Measurements from ENCODE around the gene STUB1. TPM values are rescaled to one million over a fixed set of nuclear protein-coding genes. Genes with fewer than 3 reads are reported as not detected.
"Not testable (repeated sequence)": the region's sequence is repeated elsewhere in the genome, so short reads cannot be mapped to it uniquely, and the experiment has no call there.

The STUB1 gene
- total RNA-seq, 1 donor from 2014 or later, result 124 TPM

DNA sequence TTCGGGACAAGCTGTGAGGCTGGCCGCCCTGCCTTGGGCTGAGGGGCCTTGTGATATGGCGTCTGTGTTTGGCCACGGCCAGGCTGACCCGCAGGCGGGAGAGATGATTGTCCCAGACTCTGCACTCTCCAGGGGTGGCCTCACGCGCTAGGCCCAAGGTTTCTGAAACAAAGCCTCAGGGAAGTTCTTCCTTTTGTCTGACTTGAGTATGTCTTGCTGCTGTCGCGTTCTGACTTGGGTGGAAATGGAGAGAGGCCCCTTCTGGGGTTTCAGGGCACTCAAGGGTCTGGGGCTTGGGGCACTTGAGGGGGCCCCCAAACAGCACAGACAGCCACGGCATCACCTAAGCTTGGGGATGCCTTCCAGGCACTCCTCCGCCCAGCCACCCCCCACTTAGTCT, 30.9 kb downstream of the STUB1 start:
- TF ChIP-seq, protein P1, sequence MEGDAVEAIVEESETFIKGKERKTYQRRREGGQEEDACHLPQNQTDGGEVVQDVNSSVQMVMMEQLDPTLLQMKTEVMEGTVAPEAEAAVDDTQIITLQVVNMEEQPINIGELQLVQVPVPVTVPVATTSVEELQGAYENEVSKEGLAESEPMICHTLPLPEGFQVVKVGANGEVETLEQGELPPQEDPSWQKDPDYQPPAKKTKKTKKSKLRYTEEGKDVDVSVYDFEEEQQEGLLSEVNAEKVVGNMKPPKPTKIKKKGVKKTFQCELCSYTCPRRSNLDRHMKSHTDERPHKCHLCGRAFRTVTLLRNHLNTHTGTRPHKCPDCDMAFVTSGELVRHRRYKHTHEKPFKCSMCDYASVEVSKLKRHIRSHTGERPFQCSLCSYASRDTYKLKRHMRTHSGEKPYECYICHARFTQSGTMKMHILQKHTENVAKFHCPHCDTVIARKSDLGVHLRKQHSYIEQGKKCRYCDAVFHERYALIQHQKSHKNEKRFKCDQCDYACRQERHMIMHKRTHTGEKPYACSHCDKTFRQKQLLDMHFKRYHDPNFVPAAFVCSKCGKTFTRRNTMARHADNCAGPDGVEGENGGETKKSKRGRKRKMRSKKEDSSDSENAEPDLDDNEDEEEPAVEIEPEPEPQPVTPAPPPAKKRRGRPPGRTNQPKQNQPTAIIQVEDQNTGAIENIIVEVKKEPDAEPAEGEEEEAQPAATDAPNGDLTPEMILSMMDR (IDR thresholded peaks at IDR 0.05), result no peak
- no peak for TF ChIP-seq POLR2A (IDR thresholded peaks at IDR 0.05)
- no peak for TF ChIP-seq POLR2AphosphoS5 (IDR thresholded peaks at IDR 0.05; ENCODE audit: insufficient read depth in 1 of 2, low read depth in 1 of 2)
- intact Hi-C loops (cut with DNase I), result loop anchor here (10.0 kb wide), 1 partner anchor 344 kb away; no protein-coding TSS in a partner anchor
- peaks cover 8% of the 10 kb centered on the region for H3K27me3 ChIP-seq
- H3K27ac ChIP-seq, result no peak overlapping the region
- H3K4me1 ChIP-seq, result peaks cover 20% of the 10 kb centered on the region
- H3K9me3 ChIP-seq, result no peaks in the 10 kb centered on the region
- no peak overlapping the region for H3K4me3 ChIP-seq
- no peaks in the 10 kb centered on the region for H3K36me3 ChIP-seq
- DNase-seq (ENCODE audit: extremely low spot score in 2 of 2), result no peak

DNA sequence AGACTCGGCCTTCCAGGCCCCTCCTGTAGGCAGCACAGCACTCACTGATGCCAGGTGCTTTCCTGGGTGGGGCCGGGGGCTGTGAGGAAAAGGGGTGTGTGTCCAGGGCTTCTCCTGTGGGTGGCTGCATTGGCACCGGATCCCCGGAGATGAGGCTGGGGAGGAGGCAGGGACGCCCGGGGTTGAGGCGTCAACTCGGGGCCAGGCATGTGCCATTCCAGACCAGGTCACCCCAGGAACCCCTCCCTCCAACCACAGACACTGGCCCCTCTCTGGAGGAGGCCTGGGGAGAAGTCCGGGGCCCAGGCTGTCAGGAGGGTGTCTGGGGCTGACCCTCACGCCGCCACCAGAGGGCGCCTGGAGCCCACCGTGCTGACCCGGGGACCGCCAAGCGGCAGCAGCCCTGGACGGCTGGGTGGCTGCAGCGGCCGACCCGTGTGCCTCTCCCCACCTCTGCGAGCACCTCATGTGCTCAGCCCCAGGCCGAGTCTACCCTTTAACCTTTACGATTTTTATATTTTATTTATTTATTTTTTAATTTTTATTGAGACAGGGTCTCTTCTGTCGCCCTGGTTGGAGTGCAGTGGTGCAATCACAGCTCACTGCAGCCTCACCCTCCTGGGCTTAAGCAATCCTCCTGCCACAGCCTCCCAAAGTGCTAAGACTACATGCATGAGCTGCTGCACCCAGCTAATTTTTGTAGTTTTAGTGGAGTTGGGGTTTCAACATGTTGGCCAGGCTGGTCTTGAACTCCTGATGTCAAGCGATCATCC, 31.5 kb downstream of the STUB1 start:
- peaks cover 3% of the 10 kb centered on the region for H3K27me3 ChIP-seq
- intact Hi-C loops (cut with DNase I), result loop anchor here (10.0 kb wide), 1 partner anchor 343 kb away; no protein-coding TSS in a partner anchor
- no peak overlapping the region for H3K27ac ChIP-seq
- no peak overlapping the region for H3K4me3 ChIP-seq
- no peaks in the 10 kb centered on the region for H3K9me3 ChIP-seq
- no peak for DNase-seq (ENCODE audit: extremely low spot score in 2 of 2)
- TF ChIP-seq POLR2AphosphoS5 (IDR thresholded peaks at IDR 0.05; ENCODE audit: insufficient read depth in 1 of 2, low read depth in 1 of 2), result no peak
- TF ChIP-seq, protein P1 (IDR thresholded peaks at IDR 0.05), result peak; percentile 82 to 93 (median 85)
- no peaks in the 10 kb centered on the region for H3K36me3 ChIP-seq
- H3K4me1 ChIP-seq, result peaks cover 19% of the 10 kb centered on the region

DNA sequence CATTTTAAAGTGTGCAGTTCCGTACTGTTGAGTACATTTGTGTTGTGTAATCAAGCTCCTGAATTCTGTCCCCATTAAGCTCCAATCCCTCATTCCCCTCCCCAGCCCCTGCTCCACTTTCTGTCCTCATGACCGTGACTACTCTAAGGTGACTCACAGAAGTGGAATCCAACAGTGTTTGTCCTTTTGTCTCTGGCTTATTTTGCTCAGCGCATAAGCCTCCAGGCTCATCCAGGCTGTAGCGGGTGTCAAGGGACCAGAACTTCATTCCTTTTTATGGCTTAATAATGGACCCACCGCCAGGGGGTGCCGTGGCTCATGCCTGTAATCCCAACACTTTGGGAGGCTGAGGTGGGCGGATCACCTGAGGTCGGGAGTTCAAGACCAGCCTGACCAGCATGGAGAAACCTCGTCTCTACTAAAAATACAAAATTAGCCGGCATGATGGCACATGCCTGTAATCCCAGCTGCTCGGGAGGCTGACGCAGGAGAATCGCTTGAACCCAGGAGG, 32.6 kb downstream of the STUB1 start:
- not testable (repeated sequence) for H3K4me3 ChIP-seq; H3K27ac ChIP-seq; DNase-seq (ENCODE audit: extremely low spot score in 2 of 2); H3K36me3 ChIP-seq; H3K27me3 ChIP-seq; H3K9me3 ChIP-seq
- TF ChIP-seq, protein P1 (IDR thresholded peaks at IDR 0.05), result peak in 1 of 3 experiments; percentile 9
- intact Hi-C loops (cut with DNase I), result loop anchor here (10.0 kb wide), 1 partner anchor 342 kb away; no protein-coding TSS in a partner anchor
- H3K4me1 ChIP-seq, result peaks cover 17% of the 10 kb centered on the region

DNA sequence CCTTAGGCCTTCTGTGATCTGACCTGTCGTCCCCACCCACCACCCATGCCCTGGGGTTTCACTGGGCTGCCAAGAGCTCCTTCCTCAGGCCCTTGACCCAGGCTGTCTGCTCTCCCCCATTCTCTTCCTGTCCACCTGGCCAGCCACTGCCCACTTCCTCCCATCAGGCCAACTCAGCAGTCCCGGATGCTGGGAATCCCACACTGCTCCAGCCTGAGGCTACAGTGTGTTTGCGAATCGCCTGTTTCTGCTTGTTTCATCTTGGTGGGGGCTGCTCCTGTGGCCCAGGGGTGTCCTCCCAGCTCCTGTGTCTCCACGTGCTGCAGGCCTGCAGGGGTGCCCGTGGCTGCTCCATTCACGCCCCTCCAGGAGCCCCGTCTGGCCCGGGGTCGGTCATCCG, 33.9 kb downstream of the STUB1 start:
- intact Hi-C loops (cut with DNase I), result loop anchor here (10.0 kb wide), 1 partner anchor 341 kb away; no protein-coding TSS in a partner anchor
- no peak for DNase-seq (ENCODE audit: extremely low spot score in 2 of 2)
- Histone ChIP-seq H3K27ac (no peak overlapping the region), H3K9me3 (no peaks in the 10 kb centered on the region), H3K27me3 (no peaks in the 10 kb centered on the region), H3K36me3 (no peaks in the 10 kb centered on the region), H3K4me1 (peaks cover 17% of the 10 kb centered on the region), H3K4me3 (no peak overlapping the region)
- TF ChIP-seq POLR2A (IDR thresholded peaks at IDR 0.05) (no peak), POLR2AphosphoS5 (IDR thresholded peaks at IDR 0.05; ENCODE audit: insufficient read depth in 1 of 2, low read depth in 1 of 2) (no peak)
- TF ChIP-seq, protein P1 (IDR thresholded peaks at IDR 0.05), result no peak

Data from vagina (tissue), 2 donors.